KBM-7 (cell line): ENCODE results near the gene ZFHX3.

Experiments
- DNase-seq: peaks from one replicate; pipeline ENCODE4 v3.0.0-alpha.2; 2015
- in situ Hi-C: fragments of 300-500 bp; cut with MboI; formaldehyde crosslinking; loops from 2 replicates; pipeline ENCODE4 v1.14.3; 2020; ENCODE audit warnings: low sequenced_read_pairs, low pct_unique_long_range_greater_than_20kb, mixed read lengths

ZFHX3 gene

GRCh38 chr16:72988569-72988968, 59.4 kb downstream of the ZFHX3 start:
- in situ Hi-C loops: no loop called here
- no peak for DNase-seq

GRCh38 chr16:72987480-72987901, 60.4 kb downstream of the ZFHX3 start:
- no peak for DNase-seq
- in situ Hi-C loops: no loop called here

- in situ Hi-C loops: no loop called here
- DNase-seq: no peak
Measured at GRCh38 chr16:72985995-72986394, 61.9 kb downstream of the ZFHX3 start.

GRCh38 chr16:72985148-72985941, 62.6 kb downstream of the ZFHX3 start:
- in situ Hi-C loops: no loop called here
- DNase-seq: no peak

GRCh38 chr16:72983728-72984350, 64.1 kb downstream of the ZFHX3 start:
- DNase-seq: no peak
- in situ Hi-C loops: no loop called here

- DNase-seq: no peak
- in situ Hi-C loops: no loop called here
Measured at GRCh38 chr16:72983241-72983640, 64.7 kb downstream of the ZFHX3 start.

GRCh38 chr16:72979974-72980373, 68.0 kb downstream of the ZFHX3 start:
- in situ Hi-C loops: no loop called here
- DNase-seq: no peak

GRCh38 chr16:72978212-72978611, 69.7 kb downstream of the ZFHX3 start:
- no peak for DNase-seq
- in situ Hi-C loops: no loop called here

- in situ Hi-C loops: no loop called here
- no peak for DNase-seq
Measured at GRCh38 chr16:72977127-72977526, 70.8 kb downstream of the ZFHX3 start.

- no peak for DNase-seq
- in situ Hi-C loops: no loop called here
Measured at GRCh38 chr16:72976438-72977064, 71.4 kb downstream of the ZFHX3 start.

- DNase-seq: no peak
- in situ Hi-C loops: no loop called here
Measured at GRCh38 chr16:72975809-72976437, 72.0 kb downstream of the ZFHX3 start.

GRCh38 chr16:72974142-72974769, 73.7 kb downstream of the ZFHX3 start:
- no peak for DNase-seq
- in situ Hi-C loops: no loop called here

GRCh38 chr16:72972878-72973571, 74.9 kb downstream of the ZFHX3 start:
- no peak for DNase-seq
- in situ Hi-C loops: no loop called here

- in situ Hi-C loops: no loop called here
- DNase-seq: no peak
Measured at GRCh38 chr16:72971370-72971769, 76.6 kb downstream of the ZFHX3 start.

GRCh38 chr16:72970656-72971055, 77.3 kb downstream of the ZFHX3 start:
- in situ Hi-C loops: no loop called here
- no peak for DNase-seq

GRCh38 chr16:72969812-72970211, 78.1 kb downstream of the ZFHX3 start:
- in situ Hi-C loops: no loop called here
- no peak for DNase-seq

- in situ Hi-C loops: no loop called here
- peak; percentile 34 for DNase-seq
Measured at GRCh38 chr16:72969146-72969545, 78.8 kb downstream of the ZFHX3 start.

- no peak for DNase-seq
- in situ Hi-C loops: no loop called here
Measured at GRCh38 chr16:72967941-72968340, 80.0 kb downstream of the ZFHX3 start.
